ENCODE measurements around the gene SPINK9. TPM values are rescaled to one million over a fixed set of nuclear protein-coding genes. Genes with fewer than 3 reads are reported as not detected.

SPINK9 gene
- total and polyA plus RNA-seq, 10 donors: not detected

DNA sequence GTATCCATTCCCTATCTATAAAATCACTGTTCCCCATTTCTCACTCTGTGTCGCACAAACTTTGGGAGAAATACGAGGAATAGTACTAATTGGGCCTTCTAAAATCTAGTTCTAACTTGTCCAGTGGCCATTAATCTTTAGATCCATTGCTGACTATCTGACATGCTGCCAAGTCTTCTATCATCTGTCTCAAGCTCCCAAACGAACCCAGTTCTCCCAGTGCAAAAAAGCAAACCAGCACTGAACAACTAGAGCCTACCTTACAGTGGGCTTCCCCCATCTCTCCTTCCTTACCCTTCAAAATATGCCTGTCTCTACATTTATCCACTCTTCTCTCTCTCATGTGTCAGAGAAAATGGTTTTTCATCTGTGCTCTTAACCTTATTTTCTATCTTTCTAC, 26.3 kb upstream of the SPINK9 start:
- H3K9me3 ChIP-seq: peaks cover 0 to 10% (median 3%) of the 10 kb centered on the region in 8 donors
- no peak for DNase-seq
- TF ChIP-seq, protein P1, sequence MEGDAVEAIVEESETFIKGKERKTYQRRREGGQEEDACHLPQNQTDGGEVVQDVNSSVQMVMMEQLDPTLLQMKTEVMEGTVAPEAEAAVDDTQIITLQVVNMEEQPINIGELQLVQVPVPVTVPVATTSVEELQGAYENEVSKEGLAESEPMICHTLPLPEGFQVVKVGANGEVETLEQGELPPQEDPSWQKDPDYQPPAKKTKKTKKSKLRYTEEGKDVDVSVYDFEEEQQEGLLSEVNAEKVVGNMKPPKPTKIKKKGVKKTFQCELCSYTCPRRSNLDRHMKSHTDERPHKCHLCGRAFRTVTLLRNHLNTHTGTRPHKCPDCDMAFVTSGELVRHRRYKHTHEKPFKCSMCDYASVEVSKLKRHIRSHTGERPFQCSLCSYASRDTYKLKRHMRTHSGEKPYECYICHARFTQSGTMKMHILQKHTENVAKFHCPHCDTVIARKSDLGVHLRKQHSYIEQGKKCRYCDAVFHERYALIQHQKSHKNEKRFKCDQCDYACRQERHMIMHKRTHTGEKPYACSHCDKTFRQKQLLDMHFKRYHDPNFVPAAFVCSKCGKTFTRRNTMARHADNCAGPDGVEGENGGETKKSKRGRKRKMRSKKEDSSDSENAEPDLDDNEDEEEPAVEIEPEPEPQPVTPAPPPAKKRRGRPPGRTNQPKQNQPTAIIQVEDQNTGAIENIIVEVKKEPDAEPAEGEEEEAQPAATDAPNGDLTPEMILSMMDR (IDR thresholded peaks at IDR 0.05 in 8 of 11, conservative IDR thresholded peaks at IDR 0.05 in 3 of 11): no peak
- TF ChIP-seq POLR2AphosphoS5 (IDR thresholded peaks at IDR 0.05) (no peak), POLR2A (IDR thresholded peaks at IDR 0.05) (no peak)
- H3K27ac ChIP-seq: no peak overlapping the region
- 70 to 83% (median 74%) methylated on average over 3 of the region's 3 CpGs for WGBS, 5 donors
- no peaks in the 10 kb centered on the region for H3K4me1 ChIP-seq
- H3K4me3 ChIP-seq: no peak overlapping the region
- H3K36me3 ChIP-seq: no peaks in the 10 kb centered on the region
- H3K27me3 ChIP-seq (replicated peaks in 1 of 7): no peaks in the 10 kb centered on the region
- intact Hi-C loops (cut with DNase I; ENCODE audit: low total_unique reads): no loop called here

DNA sequence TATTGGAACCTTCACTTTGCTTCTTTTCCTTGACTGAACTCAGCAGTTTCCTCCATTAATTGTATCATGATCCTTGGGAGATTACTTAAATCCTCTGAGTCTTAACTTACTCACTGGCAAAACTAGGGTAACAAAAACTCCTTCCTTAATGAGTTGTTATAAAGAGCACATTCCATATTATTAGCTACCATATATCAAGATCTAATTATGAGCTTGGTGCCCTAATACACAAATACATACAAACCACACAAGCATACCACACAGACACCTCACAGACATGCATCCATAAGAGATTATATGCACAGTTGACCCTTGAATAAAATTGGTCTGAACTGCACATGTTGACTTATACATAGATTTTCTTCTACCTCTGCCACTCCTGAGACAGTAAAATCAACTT, 25.6 kb upstream of the SPINK9 start:
- no peak overlapping the region for H3K4me3 ChIP-seq
- H3K9me3 ChIP-seq: peaks cover 0 to 10% (median 3%) of the 10 kb centered on the region in 8 donors
- intact Hi-C loops (cut with DNase I; ENCODE audit: low total_unique reads): no loop called here
- H3K36me3 ChIP-seq: no peaks in the 10 kb centered on the region
- H3K27me3 ChIP-seq (replicated peaks in 1 of 7): no peaks in the 10 kb centered on the region
- no peaks in the 10 kb centered on the region for H3K4me1 ChIP-seq
- H3K27ac ChIP-seq: no peak overlapping the region
- DNase-seq: no peak
- TF ChIP-seq, protein P1 (IDR thresholded peaks at IDR 0.05 in 8 of 11, conservative IDR thresholded peaks at IDR 0.05 in 3 of 11): no peak
- TF ChIP-seq POLR2A (IDR thresholded peaks at IDR 0.05): no peak
- TF ChIP-seq POLR2AphosphoS5 (IDR thresholded peaks at IDR 0.05): no peak

DNA sequence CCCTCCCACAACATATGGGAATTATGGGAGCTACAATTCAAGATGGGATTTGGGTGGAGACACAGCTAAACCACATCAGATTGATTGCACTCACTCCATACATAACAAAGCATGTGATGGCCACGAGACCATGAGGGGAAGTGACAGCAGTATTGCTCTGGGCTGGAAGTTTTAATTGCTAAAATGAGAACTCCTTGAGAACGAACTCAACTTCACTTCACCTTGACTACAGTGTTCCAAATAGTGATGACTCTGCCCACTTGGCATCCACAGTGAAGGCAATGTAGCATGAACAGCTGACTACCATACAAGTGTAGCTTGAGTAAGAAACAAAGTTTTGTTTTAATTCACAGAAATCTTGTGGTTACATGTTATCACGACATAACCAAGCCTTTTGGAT, 23.9 kb upstream of the SPINK9 start:
- TF ChIP-seq POLR2A (IDR thresholded peaks at IDR 0.05): no peak
- TF ChIP-seq POLR2AphosphoS5 (IDR thresholded peaks at IDR 0.05): no peak
- TF ChIP-seq, protein P1 (IDR thresholded peaks at IDR 0.05 in 8 of 11, conservative IDR thresholded peaks at IDR 0.05 in 3 of 11): no peak
- WGBS, 5 donors: 55 to 80% (median 66%) methylated on average over 3 of the region's 3 CpGs
- peaks cover 0 to 10% (median 3%) of the 10 kb centered on the region in 8 donors for H3K9me3 ChIP-seq
- no peak overlapping the region for H3K27ac ChIP-seq
- no peaks in the 10 kb centered on the region for H3K36me3 ChIP-seq
- H3K4me1 ChIP-seq: no peaks in the 10 kb centered on the region
- no peaks in the 10 kb centered on the region for H3K27me3 ChIP-seq (replicated peaks in 1 of 7)
- intact Hi-C loops (cut with DNase I; ENCODE audit: low total_unique reads): no loop called here
- H3K4me3 ChIP-seq: no peak overlapping the region
- DNase-seq: no peak

GRCh38 chr5:148312153-148312552, 23.2 kb upstream of the SPINK9 start, which contains the start of gene SPINK7:
TSS of gene SPINK7 (plus strand) at chr5:148312423. CDS start at chr5:148312484, 61 bp downstream.
- H3K27me3 ChIP-seq (replicated peaks in 1 of 7): no peaks in the 10 kb centered on the region
- no peak within 1 kb of the TSS for H3K27ac ChIP-seq
- H3K36me3 ChIP-seq: no peaks in the 10 kb centered on the region
- TF ChIP-seq POLR2A (IDR thresholded peaks at IDR 0.05) (no peak), POLR2AphosphoS5 (IDR thresholded peaks at IDR 0.05) (no peak)
- TF ChIP-seq, protein P1 (IDR thresholded peaks at IDR 0.05 in 8 of 11, conservative IDR thresholded peaks at IDR 0.05 in 3 of 11): no peak
- no peak within 1 kb of the TSS for H3K4me3 ChIP-seq
- intact Hi-C loops (cut with DNase I; ENCODE audit: low total_unique reads): no loop called here
- no peaks in the 10 kb centered on the region for H3K4me1 ChIP-seq
- H3K9me3 ChIP-seq: peaks cover 0 to 10% (median 3%) of the 10 kb centered on the region in 8 donors
- WGBS, 5 donors: 64 to 92% (median 78%) methylated on average over 3 of the region's 3 CpGs
- no peak for DNase-seq
